GM23338 (cell line): ENCODE measurements around the gene C22orf23. TPM values are rescaled to one million over a fixed set of nuclear protein-coding genes. Genes with fewer than 3 reads are reported as not detected.

Experiments used
- ATAC-seq: fragments of 200-7000 bp; cut with Tn5 transposase; 3 replicates; pipeline ENCODE4 v1.9.1; 2020
- DNase-seq: peaks from one replicate; pipeline ENCODE4 v3.0.0-alpha.2; 2015; ENCODE audit warnings: low spot score
- H2AFZ ChIP-seq: fragments of 200-600 bp; sonication (generic); 2 replicates; pipeline ENCODE4 v1.8.0; 2016; ENCODE audit warnings: antibody characterized with exemption, mild to moderate bottlenecking, moderate library complexity
- H3F3A ChIP-seq: fragments of 200-600 bp; sonication (generic); replicated peaks from 2 replicates; pipeline ENCODE4 v1.8.0; 2017; ENCODE audit warnings: antibody characterized with exemption, mixed run types, low read depth
- H3K27ac ChIP-seq: fragments of 200-600 bp; sonication (generic); 2 replicates; pipeline ENCODE4 v1.6.1; 2016; ENCODE audit warnings: low read depth
- H3K27me3 ChIP-seq: fragments of 200-600 bp; sonication (generic); 2 replicates; pipeline ENCODE4 v1.8.0; 2016; ENCODE audit warnings: mild to moderate bottlenecking, mixed run types, moderate library complexity; ENCODE audit not compliant: insufficient read depth
- H3K36me3 ChIP-seq: fragments of 200-600 bp; sonication (generic); 2 replicates; pipeline ENCODE4 v1.8.0; 2016; ENCODE audit warnings: mild to moderate bottlenecking; ENCODE audit not compliant: insufficient read depth
- H3K4me1 ChIP-seq: fragments of 200-600 bp; sonication (generic); 2 replicates; pipeline ENCODE4 v1.8.0; 2016; ENCODE audit warnings: mild to moderate bottlenecking, moderate library complexity; ENCODE audit not compliant: insufficient read depth
- H3K4me2 ChIP-seq: fragments of 200-600 bp; sonication (generic); 2 replicates; pipeline ENCODE4 v1.7.1; 2017; ENCODE audit warnings: mixed run types
- H3K4me3 ChIP-seq: fragments of 200-600 bp; sonication (generic); 2 replicates; pipeline ENCODE4 v1.6.1; 2016; ENCODE audit warnings: mixed run types
- H3K79me2 ChIP-seq: fragments of 200-600 bp; sonication (generic); replicated peaks from 2 replicates; pipeline ENCODE4 v1.8.0; 2017; ENCODE audit warnings: mild to moderate bottlenecking; ENCODE audit not compliant: insufficient read depth
- H3K9me2 ChIP-seq: fragments of 200-600 bp; sonication (generic); 2 replicates; pipeline ENCODE4 v1.8.0; 2017; ENCODE audit not compliant: insufficient read depth
- H4K20me1 ChIP-seq: fragments of 200-600 bp; sonication (generic); replicated peaks from 2 replicates; pipeline ENCODE4 v1.8.0; 2017; ENCODE audit warnings: mild to moderate bottlenecking; ENCODE audit not compliant: insufficient read depth
- H3K27ac Mint-ChIP-seq: 2 replicates; pipeline ENCODE4 v1.8.0; 2020; ENCODE audit warnings: inconsistent platforms, mild to moderate bottlenecking, moderate library complexity, mixed read lengths
- H3K27me3 Mint-ChIP-seq: 3 replicates; pipeline ENCODE4 v1.8.0; 2022; ENCODE audit warnings: low read depth, mild to moderate bottlenecking, moderate library complexity, mixed read lengths, inconsistent platforms; ENCODE audit not compliant: insufficient read depth, poor library complexity
- H3K36me3 Mint-ChIP-seq: 3 replicates; pipeline ENCODE4 v1.8.0; 2021; ENCODE audit warnings: low read depth, mild to moderate bottlenecking, inconsistent platforms, moderate library complexity, mixed read lengths
- H3K4me1 Mint-ChIP-seq: 3 replicates; pipeline ENCODE4 v1.8.0; 2020; ENCODE audit warnings: mild to moderate bottlenecking, inconsistent platforms, mixed read lengths
- H3K4me3 Mint-ChIP-seq: 3 replicates; pipeline ENCODE4 v1.8.0; 2021; ENCODE audit warnings: moderate library complexity, mild to moderate bottlenecking, inconsistent platforms, mixed read lengths
- H3K9me3 Mint-ChIP-seq: 3 replicates; pipeline ENCODE4 v1.8.0; 2020; ENCODE audit warnings: moderate library complexity, mild to moderate bottlenecking, inconsistent platforms, mixed read lengths
- CREB1 ChIP-seq: fragments of 250-450 bp; sonication (Bioruptor Pico); IDR thresholded peaks from 2 replicates; pipeline ENCODE4 v1.5.0; 2020; ENCODE audit warnings: low read depth, mild to moderate bottlenecking, moderate library complexity
- CTCF ChIP-seq, 2 experiments: fragments of 200-600 bp in 1 of 2; sonication (generic) in 1 of 2; conservative IDR thresholded peaks; 2 replicates each; pipeline versions ENCODE4 v1.5.1 to v1.6.1; 2016 to 2017; ENCODE audit warnings: antibody characterized with exemption in 2 of 2, low read depth in 2 of 2, mild to moderate bottlenecking in 2 of 2, moderate library complexity in 1 of 2
- ETS1 ChIP-seq: IDR thresholded peaks from 2 replicates; pipeline ENCODE4 v1.6.1; 2016; ENCODE audit warnings: antibody characterized with exemption
- EZH2 ChIP-seq: fragments of 200-600 bp; sonication (generic); IDR thresholded peaks from one replicate; pipeline ENCODE4 v1.8.0; 2017; ENCODE audit warnings: antibody characterized with exemption, mild to moderate bottlenecking, low read depth; ENCODE audit not compliant: unreplicated experiment
- EZH2phosphoT487 ChIP-seq: fragments of 200-600 bp; sonication (generic); IDR thresholded peaks from one replicate; pipeline ENCODE4 v1.8.1; 2018; ENCODE audit warnings: antibody characterized with exemption; ENCODE audit not compliant: unreplicated experiment
- POLR2AphosphoS5 ChIP-seq: IDR thresholded peaks from 2 replicates; pipeline ENCODE4 v1.6.1; 2016; ENCODE audit warnings: antibody characterized with exemption, low read depth
- REST ChIP-seq: IDR thresholded peaks from one replicate; pipeline ENCODE4 v1.6.1; 2018; ENCODE audit warnings: antibody characterized with exemption; ENCODE audit not compliant: unreplicated experiment
- STAT1 ChIP-seq: IDR thresholded peaks from one replicate; pipeline ENCODE4 v1.6.1; 2016; ENCODE audit warnings: antibody characterized with exemption; ENCODE audit not compliant: unreplicated experiment
- ZNF114 ChIP-seq: fragments of 250-450 bp; sonication (Bioruptor Pico); IDR thresholded peaks from 2 replicates; pipeline ENCODE4 v1.5.0; 2020; ENCODE audit warnings: mild to moderate bottlenecking, moderate library complexity
- ZNF462 ChIP-seq: fragments of 250-450 bp; sonication (Bioruptor Pico); IDR thresholded peaks from 2 replicates; pipeline ENCODE4 v1.5.0; 2020; ENCODE audit warnings: mild to moderate bottlenecking, moderate library complexity
- polyA plus RNA-seq: library from polyadenylated mRNA; unstranded; fragments of >200 nt; fragmentation: Nextera tagmentation; extraction: Ambion mirVana; gene quantifications from 2 replicates; pipeline ENCODE4 v1.2.1, GENCODE V29; 2016
- total RNA-seq: library from RNA; depleted of rRNA; stranded (reverse); fragments of >200 nt; shearing (Covaris generic); gene quantifications from 2 replicates; pipeline ENCODE4 v1.2.3, GENCODE V29; 2014

Gene C22orf23
- total and polyA plus RNA-seq, 2 experiments from 2014 or later = 0.38 TPM; not detected in 1

GRCh38 chr22:37989146-37990045, 36.0 kb upstream of the C22orf23 start:
- Histone ChIP-seq H3K36me3 (no peaks in the 10 kb centered on the region), H3K27me3 (peaks cover 6% of the 10 kb centered on the region; the same call in 1 of the 2 replicates), H3K27ac (no peak overlapping the region), H3K4me1 (peaks cover 10% of the 10 kb centered on the region), H4K20me1 (no peaks in the 10 kb centered on the region), H3F3A (no peaks in the 10 kb centered on the region), H3K79me2 (no peaks in the 10 kb centered on the region), H3K4me3 (no peak overlapping the region), H2AFZ (no peak overlapping the region), H3K9me2 (no peaks in the 10 kb centered on the region), H3K4me2 (no peak overlapping the region)
- TF ChIP-seq POLR2AphosphoS5 (no peak), EZH2phosphoT487 (no peak), CREB1 (no peak), ZNF114 (CRISPR knock-in tag) (no peak), STAT1 (no peak), REST (no peak), ZNF462 (CRISPR knock-in tag) (no peak), ETS1 (no peak), EZH2 (no peak), CTCF (conservative IDR thresholded peaks at IDR 0.05; ENCODE audit: low read depth in 2 of 2) (no peak)
- DNase-seq = no peak
- ATAC-seq = no peak
- peaks cover 14% of the 10 kb centered on the region for H3K4me1 Mint-ChIP-seq
- peaks cover 14% of the 10 kb centered on the region for H3K27me3 Mint-ChIP-seq
- no peak overlapping the region for H3K4me3 Mint-ChIP-seq
- no peaks in the 10 kb centered on the region for H3K36me3 Mint-ChIP-seq
- H3K27ac Mint-ChIP-seq = no peak overlapping the region
- H3K9me3 Mint-ChIP-seq = no peaks in the 10 kb centered on the region
